Transverse colon (tissue), 4 donors: ENCODE data around the gene UTF1. TPM values are rescaled to one million over a fixed set of nuclear protein-coding genes. Genes with fewer than 3 reads are reported as not detected.

Experiments used
- DNase-seq: peaks from one replicate; pipeline ENCODE4 v3.0.0-alpha.2; 2019
- H3K27ac ChIP-seq, 4 donors: fragments of 200-600 bp; sonication (generic); 2 replicates each; pipeline ENCODE4 v1.5.1; 2016 to 2018; ENCODE audit warnings: inconsistent platforms in 4 of 4
- H3K27me3 ChIP-seq: fragments of 200-600 bp; sonication (generic); 2 replicates; pipeline ENCODE4 v1.5.1; 2017; ENCODE audit warnings: inconsistent platforms
- H3K36me3 ChIP-seq, 4 donors: fragments of 200-600 bp; sonication (generic); 2 replicates each; pipeline ENCODE4 v1.5.1; 2017 to 2019; ENCODE audit warnings: inconsistent platforms in 4 of 4
- H3K4me1 ChIP-seq, 4 donors: fragments of 200-600 bp; sonication (generic); 2 replicates each; pipeline ENCODE4 v1.5.1; 2017 to 2020; ENCODE audit warnings: inconsistent platforms in 4 of 4
- H3K4me3 ChIP-seq, 4 donors: fragments of 200-600 bp; sonication (generic); 1 replicate in 1 of 4; 2 replicates in 3 of 4; pipeline versions ENCODE4 v1.5.1 to v1.6.1; 2017 to 2019; ENCODE audit warnings: inconsistent platforms in 4 of 4
- H3K9me3 ChIP-seq, 2 donors: fragments of 200-600 bp; sonication (generic); 2 replicates each; pipeline ENCODE4 v1.5.1; 2017 to 2019; ENCODE audit warnings: inconsistent platforms in 2 of 2
- EP300 ChIP-seq: sonication (generic); formaldehyde crosslinking; IDR thresholded peaks from one replicate; pipeline ENCODE4 v1.6.1; 2017; ENCODE audit warnings: antibody characterized with exemption, low read depth
- POLR2A ChIP-seq: fragments of 450-650 bp; IDR thresholded peaks from one replicate; pipeline ENCODE4 v1.6.1; 2016; ENCODE audit warnings: antibody characterized with exemption, mild to moderate bottlenecking, moderate library complexity
- POLR2AphosphoS5 ChIP-seq, 3 donors: sonication (generic); formaldehyde crosslinking; IDR thresholded peaks; one replicate each; pipeline ENCODE4 v1.6.1; 2016; ENCODE audit warnings: antibody characterized with exemption in 3 of 3
- WGBS, 2 donors: methylation state at CpG; one replicate each; pipeline ENCODE4 v1.1.5; 2018; ENCODE audit warnings: low coverage in 1 of 2; 5-methylcytosine and 5-hydroxymethylcytosine counted together
- in situ Hi-C, 4 donors: fragments of 200-750 bp; cut with MboI; loops; one replicate each; pipeline versions ENCODE4 v1.15.0 to v1.15.1; 2017; ENCODE audit warnings: low sequenced_read_pairs in 3 of 4, low pct_ligation_motif_present in 1 of 4, low pct_unique_long_range_greater_than_20kb in 1 of 4
- intact Hi-C: fragments of 100-400 bp; cut with DNase I; formaldehyde crosslinking; loops from one replicate; pipeline ENCODE4 v1.15.1; 2023; ENCODE audit warnings: low total_unique reads
- total RNA-seq, 4 donors: library from RNA; depleted of rRNA; stranded (reverse); fragments of >200 nt; gene quantifications; one replicate each; pipeline ENCODE4 v1.1.0, GENCODE V29; 2016
- TF ChIP-seq, protein P1 (sequence below), 5 experiments: fragments of 200-600 bp in 3 of 5; fragments of 450-650 bp in 2 of 5; sonication (generic) in 3 of 5; IDR thresholded peaks; 1 replicate in 2 of 5; 2 replicates in 3 of 5; pipeline ENCODE4 v1.5.1; 2016 to 2017; ENCODE audit warnings: antibody characterized with exemption in 5 of 5, inconsistent platforms in 3 of 5, mild to moderate bottlenecking in 2 of 5, moderate library complexity in 1 of 5

UTF1 gene
- total RNA-seq, 4 donors from 2014 or later, result not detected

DNA sequence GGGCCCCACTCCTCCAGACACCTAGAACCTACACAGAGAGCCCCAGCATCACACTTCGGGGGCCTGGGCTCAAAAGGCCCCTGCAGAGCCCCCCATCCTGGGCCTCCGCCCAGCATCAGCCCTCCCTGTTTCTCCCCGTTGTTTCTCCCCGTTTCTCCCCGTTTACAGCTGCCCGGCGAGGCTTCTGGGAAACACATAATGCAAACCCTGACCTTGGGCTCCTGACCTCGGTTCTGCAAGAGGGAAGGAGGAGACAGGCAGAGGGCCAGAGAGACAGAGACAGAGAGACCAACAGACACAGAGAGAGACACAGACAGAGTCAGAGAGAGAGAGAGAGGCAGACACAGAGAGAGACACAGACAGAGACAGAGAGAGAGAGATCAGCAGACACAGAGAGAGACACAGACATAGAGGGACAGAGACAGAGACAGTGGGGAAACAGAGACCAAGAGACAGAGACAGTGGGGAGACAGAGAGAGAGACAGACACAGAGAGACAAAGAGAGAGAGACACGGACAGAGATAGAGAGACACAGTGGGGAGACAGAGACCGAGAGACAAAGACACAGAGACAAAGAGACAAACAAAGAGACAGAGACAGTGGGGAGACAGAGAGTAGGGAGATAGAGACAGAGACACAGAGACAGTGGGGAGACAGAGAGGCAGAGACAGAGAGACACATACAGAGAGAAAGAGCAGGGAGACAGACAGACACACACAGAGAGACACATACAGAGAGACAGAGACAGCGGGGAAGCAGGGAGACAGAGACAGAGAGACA, 20.1 kb downstream of the UTF1 start:
- intact Hi-C loops (no loop called here), in situ Hi-C loops (no loop called here)
- H3K27ac ChIP-seq, result no peak overlapping the region
- H3K4me1 ChIP-seq, result peaks cover 0 to 8% (median 5%) of the 10 kb centered on the region in 4 donors
- no peak overlapping the region for H3K4me3 ChIP-seq
- no peak for TF ChIP-seq POLR2AphosphoS5 (IDR thresholded peaks at IDR 0.05)
- TF ChIP-seq EP300, result no peak
- TF ChIP-seq, protein P1, sequence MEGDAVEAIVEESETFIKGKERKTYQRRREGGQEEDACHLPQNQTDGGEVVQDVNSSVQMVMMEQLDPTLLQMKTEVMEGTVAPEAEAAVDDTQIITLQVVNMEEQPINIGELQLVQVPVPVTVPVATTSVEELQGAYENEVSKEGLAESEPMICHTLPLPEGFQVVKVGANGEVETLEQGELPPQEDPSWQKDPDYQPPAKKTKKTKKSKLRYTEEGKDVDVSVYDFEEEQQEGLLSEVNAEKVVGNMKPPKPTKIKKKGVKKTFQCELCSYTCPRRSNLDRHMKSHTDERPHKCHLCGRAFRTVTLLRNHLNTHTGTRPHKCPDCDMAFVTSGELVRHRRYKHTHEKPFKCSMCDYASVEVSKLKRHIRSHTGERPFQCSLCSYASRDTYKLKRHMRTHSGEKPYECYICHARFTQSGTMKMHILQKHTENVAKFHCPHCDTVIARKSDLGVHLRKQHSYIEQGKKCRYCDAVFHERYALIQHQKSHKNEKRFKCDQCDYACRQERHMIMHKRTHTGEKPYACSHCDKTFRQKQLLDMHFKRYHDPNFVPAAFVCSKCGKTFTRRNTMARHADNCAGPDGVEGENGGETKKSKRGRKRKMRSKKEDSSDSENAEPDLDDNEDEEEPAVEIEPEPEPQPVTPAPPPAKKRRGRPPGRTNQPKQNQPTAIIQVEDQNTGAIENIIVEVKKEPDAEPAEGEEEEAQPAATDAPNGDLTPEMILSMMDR (IDR thresholded peaks at IDR 0.05), result no peak
- TF ChIP-seq POLR2A, result no peak
- 48 to 72% methylated on average over 4 to 11 of the region's 11 CpGs for whole genome bisulfite sequencing, 2 donors
- H3K27me3 ChIP-seq, result peaks cover 47% of the 10 kb centered on the region
- H3K36me3 ChIP-seq, result no peaks in the 10 kb centered on the region
- H3K9me3 ChIP-seq, result no peaks in the 10 kb centered on the region
- DNase-seq, result no peak

DNA sequence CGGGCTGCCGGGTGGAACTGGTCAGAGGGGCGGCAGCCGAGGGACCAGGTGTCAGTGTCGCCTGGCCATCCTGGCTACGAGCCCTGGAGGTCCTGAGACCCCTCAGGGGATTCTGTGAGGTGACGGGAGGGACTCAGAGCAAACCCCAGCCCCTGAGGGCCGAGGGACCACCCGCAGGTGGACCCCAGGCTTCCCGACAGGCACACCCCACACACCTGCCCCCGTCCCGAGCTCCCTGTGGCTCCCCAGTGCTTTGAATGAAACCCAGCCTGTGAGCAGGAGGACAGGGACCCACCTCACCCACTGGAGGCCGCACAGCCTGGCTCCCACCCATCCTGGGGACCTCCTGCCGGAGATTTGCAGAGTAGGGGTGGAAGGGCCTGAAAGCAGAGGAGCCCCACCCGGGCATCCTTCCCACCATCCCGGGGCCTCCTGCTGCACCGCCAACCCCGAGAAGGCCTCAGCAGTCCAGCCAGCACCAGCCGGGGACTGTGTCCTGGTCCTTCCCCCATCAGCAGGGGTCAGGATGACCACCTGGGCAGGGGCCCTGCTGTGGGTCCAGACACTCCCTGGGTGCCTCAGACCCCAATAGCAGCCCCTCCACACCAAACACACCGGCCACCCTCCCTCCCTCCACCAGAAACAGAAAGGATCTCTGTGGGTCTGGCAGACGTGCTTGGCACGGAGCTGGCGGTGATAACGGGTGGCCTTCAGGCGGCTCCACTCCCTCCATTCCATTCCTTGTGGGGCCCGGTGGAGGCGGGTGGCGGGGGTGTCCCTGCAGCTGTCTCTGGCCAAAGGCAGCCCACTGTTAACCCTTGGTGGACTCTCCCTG, 21.6 kb downstream of the UTF1 start:
- Histone ChIP-seq H3K9me3 (no peaks in the 10 kb centered on the region), H3K36me3 (no peaks in the 10 kb centered on the region), H3K27me3 (peaks cover 33% of the 10 kb centered on the region), H3K4me3 (no peak overlapping the region), H3K27ac (no peak overlapping the region), H3K4me1 (no peaks in the 10 kb centered on the region)
- intact Hi-C loops, result no loop called here
- in situ Hi-C loops, result no loop called here
- TF ChIP-seq POLR2AphosphoS5 (IDR thresholded peaks at IDR 0.05), result no peak
- TF ChIP-seq, protein P1 (IDR thresholded peaks at IDR 0.05), result no peak
- no peak for TF ChIP-seq EP300
- no peak for TF ChIP-seq POLR2A
- no peak for DNase-seq
- WGBS, 2 donors, result 59% methylated on average over 21 of the region's 28 CpGs; no CpG with 5 or more reads in 1 of the 2 donors

GRCh38 chr10:133252223-133252552, 22.2 kb downstream of the UTF1 start:
- WGBS, 2 donors, result 57% methylated on average over 6 of the region's 12 CpGs; no CpG with 5 or more reads in 1 of the 2 donors
- intact Hi-C loops, result no loop called here
- Histone ChIP-seq H3K4me3 (no peak overlapping the region), H3K9me3 (no peaks in the 10 kb centered on the region), H3K27ac (no peak overlapping the region), H3K4me1 (peaks cover 1 to 2% (median 2%) of the 10 kb centered on the region in 4 donors), H3K27me3 (peaks cover 27% of the 10 kb centered on the region), H3K36me3 (no peaks in the 10 kb centered on the region)
- in situ Hi-C loops, result no loop called here
- TF ChIP-seq POLR2A (no peak), POLR2AphosphoS5 (IDR thresholded peaks at IDR 0.05) (no peak), EP300 (no peak)
- TF ChIP-seq, protein P1 (IDR thresholded peaks at IDR 0.05), result no peak
- no peak for DNase-seq

GRCh38 chr10:133253361-133253955, 23.4 kb downstream of the UTF1 start:
- intact Hi-C loops (no loop called here), in situ Hi-C loops (no loop called here)
- Histone ChIP-seq H3K27me3 (peaks cover 14% of the 10 kb centered on the region), H3K9me3 (no peaks in the 10 kb centered on the region), H3K4me1 (peaks cover 13 to 15% (median 14%) of the 10 kb centered on the region in 4 donors), H3K4me3 (no peak overlapping the region), H3K36me3 (no peaks in the 10 kb centered on the region), H3K27ac (no peak overlapping the region)
- WGBS, 2 donors, result 75 to 81% methylated on average over 12 to 22 of the region's 22 CpGs
- TF ChIP-seq EP300, result no peak
- TF ChIP-seq, protein P1 (IDR thresholded peaks at IDR 0.05), result no peak
- DNase-seq, result no peak
